KOPT-K1 (cell line): ENCODE data around the gene ZNF646.

Experiments
- H3K27ac ChIP-seq: fragments of 200-600 bp; sonication (generic); 2 replicates; pipeline ENCODE4 v1.5.1; 2016; ENCODE audit warnings: antibody characterized with exemption, mild to moderate bottlenecking, low read depth, low read length; ENCODE audit not compliant: poor library complexity, severe bottlenecking
- H3K36me3 ChIP-seq: fragments of 200-600 bp; sonication (generic); 2 replicates; pipeline ENCODE4 v1.5.1; 2017; ENCODE audit warnings: antibody characterized with exemption, mild to moderate bottlenecking, low read length, moderate library complexity; ENCODE audit not compliant: insufficient read depth
- H3K9me3 ChIP-seq: fragments of 200-600 bp; sonication (generic); 2 replicates; pipeline ENCODE4 v1.5.1; 2017; ENCODE audit warnings: antibody characterized with exemption, low read length, mild to moderate bottlenecking; ENCODE audit not compliant: insufficient read depth, poor library complexity, severe bottlenecking

ZNF646 gene

GRCh38 chr16:31077024-31077423 lies 2.8 kb downstream of the ZNF646 start:
- Histone ChIP-seq H3K27ac (no peak overlapping the region), H3K9me3 (no peaks in the 10 kb centered on the region), H3K36me3 (peaks cover 65% of the 10 kb centered on the region)

DNA sequence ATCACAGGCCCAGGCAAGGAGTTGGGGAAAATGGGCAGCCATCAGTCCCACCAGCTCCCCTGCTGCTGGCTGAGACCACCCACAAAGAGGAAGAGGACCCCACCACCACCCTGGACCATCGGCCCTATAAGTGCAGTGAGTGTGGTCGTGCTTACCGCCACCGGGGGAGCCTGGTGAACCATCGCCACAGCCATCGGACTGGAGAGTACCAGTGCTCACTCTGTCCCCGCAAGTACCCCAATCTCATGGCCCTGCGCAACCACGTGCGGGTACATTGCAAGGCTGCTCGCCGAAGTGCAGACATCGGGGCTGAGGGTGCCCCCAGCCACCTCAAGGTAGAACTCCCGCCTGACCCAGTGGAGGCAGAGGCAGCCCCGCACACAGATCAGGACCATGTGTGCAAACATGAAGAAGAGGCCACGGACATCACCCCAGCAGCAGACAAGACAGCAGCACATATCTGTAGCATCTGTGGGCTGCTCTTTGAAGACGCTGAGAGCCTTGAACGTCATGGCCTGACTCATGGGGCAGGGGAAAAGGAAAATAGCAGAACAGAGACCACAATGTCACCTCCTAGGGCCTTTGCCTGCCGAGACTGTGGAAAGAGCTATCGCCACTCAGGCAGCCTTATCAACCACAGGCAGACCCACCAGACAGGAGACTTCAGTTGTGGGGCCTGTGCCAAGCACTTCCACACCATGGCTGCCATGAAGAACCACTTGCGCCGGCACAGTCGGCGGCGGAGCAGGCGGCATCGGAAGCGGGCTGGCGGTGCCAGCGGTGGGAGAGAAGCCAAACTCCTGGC lies 3.6 kb downstream of the ZNF646 start:
- no peak overlapping the region for H3K27ac ChIP-seq
- H3K9me3 ChIP-seq = no peaks in the 10 kb centered on the region
- peaks cover 73% of the 10 kb centered on the region for H3K36me3 ChIP-seq

DNA sequence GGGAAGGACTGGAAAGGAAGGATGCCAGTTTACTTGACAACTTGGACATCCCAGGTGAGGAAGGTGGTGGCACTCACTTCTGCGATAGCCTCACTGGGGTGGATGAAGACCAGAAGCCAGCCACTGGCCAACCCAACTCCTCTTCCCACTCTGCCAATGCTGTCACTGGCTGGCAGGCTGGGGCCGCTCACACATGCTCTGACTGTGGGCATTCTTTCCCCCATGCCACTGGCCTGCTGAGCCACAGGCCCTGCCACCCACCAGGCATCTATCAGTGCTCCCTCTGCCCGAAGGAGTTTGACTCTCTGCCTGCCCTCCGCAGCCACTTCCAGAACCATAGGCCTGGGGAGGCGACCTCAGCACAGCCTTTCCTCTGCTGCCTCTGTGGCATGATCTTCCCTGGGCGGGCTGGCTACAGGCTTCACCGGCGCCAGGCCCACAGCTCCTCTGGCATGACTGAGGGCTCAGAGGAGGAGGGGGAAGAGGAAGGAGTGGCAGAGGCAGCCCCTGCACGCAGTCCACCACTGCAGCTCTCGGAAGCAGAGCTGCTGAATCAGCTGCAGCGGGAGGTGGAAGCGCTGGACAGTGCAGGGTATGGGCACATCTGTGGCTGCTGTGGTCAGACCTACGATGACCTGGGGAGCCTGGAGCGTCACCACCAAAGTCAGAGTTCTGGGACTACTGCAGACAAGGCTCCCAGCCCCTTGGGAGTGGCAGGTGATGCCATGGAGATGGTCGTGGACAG lies 4.5 kb downstream of the ZNF646 start:
- Histone ChIP-seq H3K27ac (no peak overlapping the region), H3K36me3 (peaks cover 82% of the 10 kb centered on the region), H3K9me3 (no peaks in the 10 kb centered on the region)

- H3K36me3 ChIP-seq = peaks cover 87% of the 10 kb centered on the region
- H3K27ac ChIP-seq = no peak overlapping the region
- H3K9me3 ChIP-seq = no peaks in the 10 kb centered on the region
These were observed 5.2 kb downstream of the ZNF646 start for GRCh38 chr16:31079342-31079944.

- Histone ChIP-seq H3K9me3 (no peaks in the 10 kb centered on the region), H3K27ac (no peak overlapping the region), H3K36me3 (peaks cover 94% of the 10 kb centered on the region)
These were observed 5.9 kb downstream of the ZNF646 start for GRCh38 chr16:31080035-31080629.

- Histone ChIP-seq H3K36me3 (peaks cover 98% of the 10 kb centered on the region), H3K9me3 (no peaks in the 10 kb centered on the region), H3K27ac (no peak overlapping the region)
These were observed 6.7 kb downstream of the ZNF646 start for GRCh38 chr16:31080756-31081419.

- no peak overlapping the region for H3K27ac ChIP-seq
- peaks cover 98% of the 10 kb centered on the region for H3K36me3 ChIP-seq
- no peaks in the 10 kb centered on the region for H3K9me3 ChIP-seq
These were observed 7.5 kb downstream of the ZNF646 start for GRCh38 chr16:31081428-31082351.

DNA sequence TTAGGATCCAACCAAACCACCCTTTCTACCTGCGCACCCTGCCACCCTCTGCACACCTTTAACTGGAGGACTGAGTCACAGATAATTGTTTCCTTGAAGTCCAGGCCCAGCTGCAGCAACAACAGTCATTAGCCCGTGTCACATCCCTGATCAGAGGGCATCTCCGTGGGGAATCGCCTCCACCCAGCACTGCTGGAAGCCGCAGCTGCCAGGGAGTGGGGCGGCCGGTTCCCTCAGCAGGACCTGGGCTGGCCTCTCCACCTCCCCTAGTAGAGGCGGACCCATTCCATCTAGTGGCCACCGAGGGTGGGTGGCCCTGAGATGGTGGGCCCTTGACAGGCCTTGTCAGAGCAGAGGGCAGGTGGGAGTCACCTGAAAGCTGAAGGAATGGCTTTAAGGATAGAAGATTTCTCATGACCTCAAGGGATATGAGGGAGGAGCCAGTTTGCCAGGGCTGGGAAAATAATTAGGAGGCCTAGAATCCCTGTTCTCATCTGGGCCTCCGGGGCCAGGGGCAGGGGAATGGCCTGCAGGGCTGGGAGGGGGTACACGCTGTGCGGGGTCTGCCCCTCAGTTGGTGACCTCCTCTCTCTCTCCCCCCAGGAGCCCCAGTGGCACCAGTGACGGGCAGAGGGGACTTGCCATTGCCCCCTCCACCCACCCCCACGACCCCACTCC lies 8.3 kb downstream of the ZNF646 start:
- Histone ChIP-seq H3K36me3 (peaks cover 98% of the 10 kb centered on the region), H3K27ac (no peak overlapping the region), H3K9me3 (no peaks in the 10 kb centered on the region)

DNA sequence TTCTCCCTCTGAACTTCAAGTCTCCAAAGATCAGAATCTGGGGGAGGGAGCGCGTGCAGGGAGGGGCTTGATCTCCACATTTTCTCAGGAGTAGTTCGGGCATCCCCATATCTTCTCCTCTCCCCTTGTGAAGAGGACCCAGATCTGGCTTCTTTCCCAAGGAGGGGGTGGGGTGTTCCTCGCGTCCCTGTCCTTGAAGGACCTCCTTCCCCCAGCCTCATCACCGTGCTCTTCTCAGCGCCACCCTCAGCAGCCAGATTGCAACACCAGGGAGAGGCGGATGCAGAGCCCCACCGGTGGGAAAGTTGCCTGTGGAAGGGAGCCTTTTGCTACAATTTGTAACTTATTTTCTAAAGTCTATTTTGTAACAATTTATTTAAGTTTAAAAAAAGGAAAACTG lies 8.9 kb downstream of the ZNF646 start:
- peaks cover 98% of the 10 kb centered on the region for H3K36me3 ChIP-seq
- no peak overlapping the region for H3K27ac ChIP-seq
- no peaks in the 10 kb centered on the region for H3K9me3 ChIP-seq

GRCh38 chr16:31083556-31083955 lies 9.3 kb downstream of the ZNF646 start:
- Histone ChIP-seq H3K9me3 (no peaks in the 10 kb centered on the region), H3K27ac (no peak overlapping the region), H3K36me3 (peaks cover 98% of the 10 kb centered on the region)

DNA sequence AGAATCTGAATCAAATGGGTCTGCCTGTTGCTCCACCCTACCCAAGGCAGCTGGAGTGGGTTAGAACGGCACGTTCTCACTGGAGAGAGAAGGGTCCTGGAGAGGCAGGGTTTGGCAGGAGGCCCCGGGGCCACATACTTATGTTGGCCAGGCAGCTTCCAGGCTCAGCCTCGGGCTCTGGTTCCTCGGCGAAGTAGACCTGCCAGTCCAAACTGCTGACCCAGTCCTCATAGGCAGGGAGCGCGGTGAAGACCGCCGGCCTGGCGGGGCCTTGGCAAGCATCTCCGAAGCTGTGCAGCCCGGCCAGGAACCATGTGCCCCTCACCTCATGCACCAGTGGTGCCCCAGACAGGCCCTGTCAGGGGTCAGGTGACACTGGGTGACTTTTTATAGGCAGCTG lies 9.8 kb downstream of the ZNF646 start:
- Histone ChIP-seq H3K36me3 (peaks cover 98% of the 10 kb centered on the region), H3K27ac (no peak overlapping the region), H3K9me3 (no peaks in the 10 kb centered on the region)

DNA sequence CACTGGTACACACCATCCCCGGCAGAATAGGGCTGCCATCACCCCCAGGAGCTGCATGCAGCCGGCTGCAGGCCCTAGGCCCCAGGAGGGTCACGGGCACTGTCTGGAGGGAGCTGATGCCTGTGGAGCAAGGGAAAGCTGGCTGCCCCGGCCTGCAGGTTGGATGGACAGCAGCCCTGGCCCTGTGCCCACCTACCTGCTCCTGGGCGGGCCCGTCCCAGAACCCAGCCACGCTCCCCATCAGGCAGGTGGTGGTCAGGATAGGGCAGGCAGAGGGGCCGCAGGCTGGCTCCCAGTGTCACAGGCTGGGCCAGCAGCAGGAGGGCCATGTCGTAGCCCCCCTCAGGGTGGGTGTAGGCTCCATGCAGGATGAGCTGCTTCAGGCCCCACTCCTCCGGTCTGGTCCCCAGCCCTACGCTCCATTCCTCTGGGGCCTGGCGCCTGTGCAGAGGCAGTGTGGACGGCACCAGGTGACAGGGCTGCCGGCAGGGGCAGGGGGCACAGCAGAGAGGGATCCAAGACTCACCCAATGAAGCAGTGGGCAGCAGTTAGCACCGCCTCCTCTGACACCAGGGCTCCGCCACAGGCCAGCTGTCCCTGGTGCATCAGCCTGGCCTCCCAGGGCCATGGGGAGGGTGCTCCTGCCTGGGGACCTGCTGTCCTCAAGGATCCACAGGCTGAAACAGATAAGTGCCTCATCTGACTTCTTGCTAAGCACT lies 10.5 kb downstream of the ZNF646 start:
- H3K27ac ChIP-seq = no peak overlapping the region
- peaks cover 95% of the 10 kb centered on the region for H3K36me3 ChIP-seq
- no peaks in the 10 kb centered on the region for H3K9me3 ChIP-seq

DNA sequence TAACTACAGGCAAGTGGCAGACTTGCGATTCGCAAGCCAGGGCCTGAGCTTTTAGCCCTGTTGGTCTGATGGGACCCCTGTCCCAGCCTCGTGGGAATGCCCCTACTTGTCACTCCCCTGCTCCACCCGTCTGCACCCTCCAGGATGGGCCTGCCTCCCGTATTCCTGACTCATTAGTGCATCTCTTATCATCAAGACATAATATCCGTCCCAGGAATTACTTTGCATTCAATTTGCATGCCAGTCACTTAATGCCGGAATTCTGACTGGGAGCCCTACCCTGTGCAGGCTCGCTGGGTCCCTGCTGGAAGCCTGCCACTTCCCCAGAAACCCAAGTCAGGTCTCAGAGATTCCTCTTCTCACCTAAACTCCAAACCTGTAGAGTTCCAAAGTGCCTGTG lies 11.2 kb downstream of the ZNF646 start:
- Histone ChIP-seq H3K36me3 (peaks cover 95% of the 10 kb centered on the region), H3K9me3 (no peaks in the 10 kb centered on the region)

More for the DNA sequence above, 11.2 kb downstream of the ZNF646 start:
- no peak overlapping the region for H3K27ac ChIP-seq
